ENCODE data around the gene CCT6B.

Gene CCT6B

GRCh38 chr17:34884597-34884996, 76.7 kb downstream of the CCT6B start:
- TF ChIP-seq REST (IDR thresholded peaks at IDR 0.05; ENCODE audit: insufficient replicate concordance, low read depth): no peak
- no peaks in the 10 kb centered on the region for H3K27me3 ChIP-seq (ENCODE audit: insufficient read depth, poor library complexity, severe bottlenecking)
- no peak for DNase-seq (ENCODE audit: low read depth in 1 of 2, low spot score in 1 of 2)

GRCh38 chr17:34883106-34884000, 77.9 kb downstream of the CCT6B start:
- TF ChIP-seq REST (IDR thresholded peaks at IDR 0.05; ENCODE audit: insufficient replicate concordance, low read depth): no peak
- no peak for TF ChIP-seq CTCF (IDR thresholded peaks at IDR 0.05; ENCODE audit: insufficient read depth, low read length)
- no peak for TF ChIP-seq POLR2AphosphoS5 (IDR thresholded peaks at IDR 0.05; ENCODE audit: low read depth)
- no peak for TF ChIP-seq GABPA (IDR thresholded peaks at IDR 0.05; ENCODE audit: low read depth)
- no peak for TF ChIP-seq SPI1 (IDR thresholded peaks at IDR 0.05; ENCODE audit: borderline replicate concordance, low read depth)
- Histone ChIP-seq H3K27ac (replicated peaks) (no peak overlapping the region), H3K4me3 (replicated peaks; ENCODE audit: insufficient read depth, low read length) (no peak overlapping the region), H3K27me3 (ENCODE audit: insufficient read depth, poor library complexity, severe bottlenecking) (no peaks in the 10 kb centered on the region)
- no peak for DNase-seq (ENCODE audit: low read depth in 1 of 2, low spot score in 1 of 2)

More at GRCh38 chr17:34884597-34884996, 76.7 kb downstream of the CCT6B start:
- H3K27ac ChIP-seq (replicated peaks): no peak overlapping the region
- H3K4me3 ChIP-seq (replicated peaks; ENCODE audit: insufficient read depth, low read length): no peak overlapping the region

GRCh38 chr17:34879146-34879545, 82.1 kb downstream of the CCT6B start:
- Histone ChIP-seq H3K27me3 (ENCODE audit: insufficient read depth, poor library complexity, severe bottlenecking) (no peaks in the 10 kb centered on the region), H3K27ac (replicated peaks) (no peak overlapping the region), H3K4me3 (replicated peaks; ENCODE audit: insufficient read depth, low read length) (no peak overlapping the region)
- no peak for DNase-seq (ENCODE audit: low read depth in 1 of 2, low spot score in 1 of 2)
- TF ChIP-seq CTCF (IDR thresholded peaks at IDR 0.05; ENCODE audit: insufficient read depth, low read length) (no peak), REST (IDR thresholded peaks at IDR 0.05; ENCODE audit: insufficient replicate concordance, low read depth) (no peak), GABPA (IDR thresholded peaks at IDR 0.05; ENCODE audit: low read depth) (no peak), POLR2AphosphoS5 (IDR thresholded peaks at IDR 0.05; ENCODE audit: low read depth) (no peak), SPI1 (IDR thresholded peaks at IDR 0.05; ENCODE audit: borderline replicate concordance, low read depth) (no peak)
